Measurements from ENCODE around the gene NOD1.

GRCh38 chr7:30472784-30473775 lies 5.5 kb downstream of the NOD1 start:
- TF ChIP-seq CTCF (IDR thresholded peaks at IDR 0.05) (no peak), POLR2A (IDR thresholded peaks at IDR 0.05) (no peak)
